Liver (tissue), 9 donors: ENCODE measurements around the gene BTG2. TPM values are rescaled to one million over a fixed set of nuclear protein-coding genes. Genes with fewer than 3 reads are reported as not detected.

Experiments used
- DNase-seq: peaks from one replicate; pipeline ENCODE4 v3.0.0-alpha.2; 2017; ENCODE audit warnings: low spot score
- H3K27ac ChIP-seq, 2 donors: one replicate each; pipeline ENCODE4 v1.7.0; 2013; ENCODE audit warnings: inconsistent platforms in 2 of 2, low read length in 2 of 2, control low read depth in 1 of 2, low read depth in 1 of 2, mild to moderate bottlenecking in 1 of 2
- H3K27me3 ChIP-seq, 4 donors: one replicate each; pipeline versions ENCODE4 v1.6.1 to v1.7.0; 2013; ENCODE audit warnings: low read length in 3 of 4, inconsistent platforms in 1 of 4, mild to moderate bottlenecking in 1 of 4, moderate library complexity in 1 of 4; ENCODE audit not compliant: control insufficient read depth in 4 of 4, insufficient read depth in 4 of 4
- H3K36me3 ChIP-seq, 4 donors: one replicate each; pipeline versions ENCODE4 v1.6.1 to v1.7.0; 2013; ENCODE audit warnings: low read length in 3 of 4, mild to moderate bottlenecking in 3 of 4, low read depth in 1 of 4, moderate library complexity in 1 of 4; ENCODE audit not compliant: control insufficient read depth in 4 of 4, insufficient read depth in 3 of 4
- H3K4me1 ChIP-seq, 4 donors: one replicate each; pipeline versions ENCODE4 v1.6.1 to v1.7.0; 2013; ENCODE audit warnings: low read length in 3 of 4, mild to moderate bottlenecking in 3 of 4, moderate library complexity in 1 of 4; ENCODE audit not compliant: control insufficient read depth in 4 of 4, insufficient read depth in 4 of 4
- H3K4me3 ChIP-seq, 3 donors: one replicate each; pipeline versions ENCODE4 v1.6.1 to v1.7.0; 2013; ENCODE audit warnings: low read length in 3 of 3, control low read depth in 1 of 3, low read depth in 1 of 3, mild to moderate bottlenecking in 1 of 3
- H3K9ac ChIP-seq, 2 donors: one replicate each; pipeline ENCODE4 v1.7.0; 2013; ENCODE audit warnings: low read length in 2 of 2, mild to moderate bottlenecking in 2 of 2, moderate library complexity in 2 of 2, control low read depth in 1 of 2, low read depth in 1 of 2
- H3K9me3 ChIP-seq, 4 donors: one replicate each; pipeline versions ENCODE4 v1.6.1 to v1.7.0; 2013; ENCODE audit warnings: low read length in 3 of 4; ENCODE audit not compliant: control insufficient read depth in 4 of 4
- CTCF ChIP-seq: fragments of 150-350 bp; IDR thresholded peaks from 2 replicates; pipeline ENCODE4 v1.5.1; 2017; ENCODE audit warnings: improper control_type of control experiment, low read depth, low read length; ENCODE audit not compliant: missing input control
- EGR1 ChIP-seq, 2 donors: IDR thresholded peaks; 2 replicates each; pipeline ENCODE4 v1.6.1; 2016 to 2018; ENCODE audit warnings: antibody characterized with exemption in 2 of 2, low read depth in 2 of 2
- FOXA2 ChIP-seq: IDR thresholded peaks from 2 replicates; pipeline ENCODE4 v1.6.1; 2016; ENCODE audit warnings: antibody characterized with exemption
- GABPA ChIP-seq, 2 donors: IDR thresholded peaks in 1 of 2; conservative IDR thresholded peaks in 1 of 2; 2 replicates each; pipeline ENCODE4 v1.6.1; 2016; ENCODE audit warnings: antibody characterized with exemption in 2 of 2, mild to moderate bottlenecking in 1 of 2, moderate library complexity in 1 of 2
- HNF4A ChIP-seq, 2 donors: conservative IDR thresholded peaks; 2 replicates each; pipeline ENCODE4 v1.6.1; 2016; ENCODE audit warnings: antibody characterized with exemption in 2 of 2, mild to moderate bottlenecking in 2 of 2
- HNF4G ChIP-seq: IDR thresholded peaks from 2 replicates; pipeline ENCODE4 v1.6.1; 2016; ENCODE audit warnings: antibody characterized with exemption
- JUND ChIP-seq, 2 donors: IDR thresholded peaks; 2 replicates each; pipeline ENCODE4 v1.6.1; 2016; ENCODE audit warnings: antibody characterized with exemption in 2 of 2
- NR2F2 ChIP-seq: IDR thresholded peaks from 2 replicates; pipeline ENCODE4 v1.6.1; 2016; ENCODE audit warnings: antibody characterized with exemption
- RAD21 ChIP-seq, 2 donors: IDR thresholded peaks; 2 replicates each; pipeline ENCODE4 v1.6.1; 2016; ENCODE audit warnings: antibody characterized with exemption in 2 of 2, mild to moderate bottlenecking in 2 of 2
- REST ChIP-seq: IDR thresholded peaks from 2 replicates; pipeline ENCODE4 v1.6.1; 2016; ENCODE audit warnings: antibody characterized with exemption, mild to moderate bottlenecking
- RXRA ChIP-seq, 2 donors: IDR thresholded peaks; 2 replicates each; pipeline ENCODE4 v1.6.1; 2017 to 2018; ENCODE audit warnings: antibody characterized with exemption in 2 of 2, mild to moderate bottlenecking in 1 of 2
- TAF1 ChIP-seq: conservative IDR thresholded peaks from 2 replicates; pipeline ENCODE4 v1.6.1; 2016; ENCODE audit warnings: antibody characterized with exemption, mild to moderate bottlenecking
- YY1 ChIP-seq: IDR thresholded peaks from 2 replicates; pipeline ENCODE4 v1.6.1; 2016; ENCODE audit warnings: antibody characterized with exemption, mild to moderate bottlenecking
- WGBS: extraction: QIAGEN DNeasy Blood & Tissue Kit; methylation state at CpG from one replicate; pipeline ENCODE4 v1.1.7; 2013; 5-methylcytosine and 5-hydroxymethylcytosine counted together
- polyA plus RNA-seq, 2 donors: library from polyadenylated mRNA; stranded (reverse) in 1 of 2; unstranded in 1 of 2; fragments of 200-250 nt in 1 of 2; fragments of >200 nt in 1 of 2; fragmentation: Nextera tagmentation in 1 of 2; extraction: Ambion mirVana in 1 of 2; gene quantifications; one replicate each; pipeline versions ENCODE4 v1.2.1 to v1.2.3, GENCODE V29; 2013 to 2015
- total RNA-seq, 2 donors: library from RNA; depleted of rRNA; stranded (reverse); fragments of >200 nt; gene quantifications; one replicate each; pipeline ENCODE4 v1.2.3, GENCODE V29; 2014
- TF ChIP-seq, protein P1 (sequence below): IDR thresholded peaks from 2 replicates; pipeline ENCODE4 v1.6.1; 2016; ENCODE audit warnings: antibody characterized with exemption
- TF ChIP-seq, protein P2 (sequence below): IDR thresholded peaks from 2 replicates; pipeline ENCODE4 v1.6.1; 2016; ENCODE audit warnings: antibody characterized with exemption
- TF ChIP-seq, protein P3 (sequence below): IDR thresholded peaks from 2 replicates; pipeline ENCODE4 v1.6.1; 2016; ENCODE audit warnings: antibody characterized with exemption
- donor health status: healthy.
- donor health status: healthy.
- donor health status: healthy.
- donor health status: healthy.
- donor health status: healthy.

Gene BTG2
- total and polyA plus RNA-seq, 4 donors = 3.8 to 52.5 (median 4.8) TPM

- no peaks in the 10 kb centered on the region for H3K9me3 ChIP-seq
- TF ChIP-seq CTCF (no peak), EGR1 (IDR thresholded peaks at IDR 0.05; ENCODE audit: low read depth in 2 of 2) (no peak), HNF4A (conservative IDR thresholded peaks at IDR 0.05) (no peak), FOXA2 (no peak), REST (no peak), RXRA (IDR thresholded peaks at IDR 0.05) (no peak), JUND (IDR thresholded peaks at IDR 0.05) (no peak), RAD21 (IDR thresholded peaks at IDR 0.05) (no peak), HNF4G (no peak), YY1 (no peak), NR2F2 (no peak), GABPA (IDR thresholded peaks at IDR 0.05 in 1 of 2, conservative IDR thresholded peaks at IDR 0.05 in 1 of 2) (no peak), TAF1 (no peak)
- TF ChIP-seq, protein P1, sequence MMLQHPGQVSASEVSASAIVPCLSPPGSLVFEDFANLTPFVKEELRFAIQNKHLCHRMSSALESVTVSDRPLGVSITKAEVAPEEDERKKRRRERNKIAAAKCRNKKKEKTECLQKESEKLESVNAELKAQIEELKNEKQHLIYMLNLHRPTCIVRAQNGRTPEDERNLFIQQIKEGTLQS = no peak
- TF ChIP-seq, protein P2, sequence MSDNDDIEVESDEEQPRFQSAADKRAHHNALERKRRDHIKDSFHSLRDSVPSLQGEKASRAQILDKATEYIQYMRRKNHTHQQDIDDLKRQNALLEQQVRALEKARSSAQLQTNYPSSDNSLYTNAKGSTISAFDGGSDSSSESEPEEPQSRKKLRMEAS = no peak
- TF ChIP-seq, protein P3, sequence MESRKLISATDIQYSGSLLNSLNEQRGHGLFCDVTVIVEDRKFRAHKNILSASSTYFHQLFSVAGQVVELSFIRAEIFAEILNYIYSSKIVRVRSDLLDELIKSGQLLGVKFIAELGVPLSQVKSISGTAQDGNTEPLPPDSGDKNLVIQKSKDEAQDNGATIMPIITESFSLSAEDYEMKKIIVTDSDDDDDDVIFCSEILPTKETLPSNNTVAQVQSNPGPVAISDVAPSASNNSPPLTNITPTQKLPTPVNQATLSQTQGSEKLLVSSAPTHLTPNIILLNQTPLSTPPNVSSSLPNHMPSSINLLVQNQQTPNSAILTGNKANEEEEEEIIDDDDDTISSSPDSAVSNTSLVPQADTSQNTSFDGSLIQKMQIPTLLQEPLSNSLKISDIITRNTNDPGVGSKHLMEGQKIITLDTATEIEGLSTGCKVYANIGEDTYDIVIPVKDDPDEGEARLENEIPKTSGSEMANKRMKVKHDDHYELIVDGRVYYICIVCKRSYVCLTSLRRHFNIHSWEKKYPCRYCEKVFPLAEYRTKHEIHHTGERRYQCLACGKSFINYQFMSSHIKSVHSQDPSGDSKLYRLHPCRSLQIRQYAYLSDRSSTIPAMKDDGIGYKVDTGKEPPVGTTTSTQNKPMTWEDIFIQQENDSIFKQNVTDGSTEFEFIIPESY = no peak
- no peak overlapping the region for H3K27ac ChIP-seq
- no peak for DNase-seq
- no peak overlapping the region for H3K9ac ChIP-seq
- H3K4me1 ChIP-seq = peaks cover 0 to 5% (median 0%) of the 10 kb centered on the region in 4 donors
- H3K36me3 ChIP-seq = no peaks in the 10 kb centered on the region
- H3K4me3 ChIP-seq = no peak overlapping the region
- no peaks in the 10 kb centered on the region for H3K27me3 ChIP-seq
- 93% methylated on average over 3 of the region's 3 CpGs for WGBS
Measured at GRCh38 chr1:203281033-203281432, 24.3 kb upstream of the BTG2 start.
